SK-N-SH (cell line): ENCODE results near the gene LIN7C. TPM values are rescaled to one million over a fixed set of nuclear protein-coding genes. Genes with fewer than 3 reads are reported as not detected.

ENCODE experiments used
- CTCF ChIA-PET: fragments of 300-600, 350-600 bp; formaldehyde crosslinking; extraction: SDS; loops from one replicate; lab custom pipeline; 2021; lab: Yijun Ruan, JAX
- POLR2A ChIA-PET: fragments of 350-600 bp; sonication (Branson Sonifier 250); formaldehyde crosslinking; extraction: SDS; loops from one replicate; lab custom pipeline; 2020; ENCODE audit warnings: antibody characterized with exemption, inconsistent platforms; lab: Yijun Ruan, JAX
- DNase-seq: peaks from one replicate; pipeline ENCODE4 v3.0.0; 2012
- H2AFZ ChIP-seq: fragments of 200-600 bp; sonication (generic); 2 replicates; pipeline ENCODE4 v1.8.1; 2016; ENCODE audit warnings: antibody characterized with exemption, mild to moderate bottlenecking, low read depth
- H3F3A ChIP-seq: fragments of 200-600 bp; sonication (generic); replicated peaks from 2 replicates; pipeline ENCODE3; 2016; ENCODE audit warnings: antibody characterized with exemption, mild to moderate bottlenecking; ENCODE audit not compliant: insufficient read depth
- H3K27ac ChIP-seq, 2 experiments: fragments of 200-500 bp in 1 of 2; fragments of 200-600 bp in 1 of 2; sonication (Bioruptor generic) in 1 of 2; sonication (generic), shearing (Covaris generic) in 1 of 2; 2 replicates each; pipeline versions ENCODE4 v1.5.1 to v1.6.1; 2014 to 2016; ENCODE audit warnings: low read depth in 2 of 2, inconsistent platforms in 1 of 2, low read length in 1 of 2, mild to moderate bottlenecking in 1 of 2, mixed read lengths in 1 of 2
- H3K27me3 ChIP-seq: fragments of 200-600 bp; sonication (generic), shearing (Covaris generic); 2 replicates; pipeline ENCODE4 v1.6.1; 2016; ENCODE audit warnings: mixed run types; ENCODE audit not compliant: insufficient read depth
- H3K36me3 ChIP-seq, 2 experiments: fragments of 200-500 bp in 1 of 2; fragments of 200-600 bp in 1 of 2; sonication (Bioruptor generic) in 1 of 2; sonication (generic) in 1 of 2; replicated peaks in 1 of 2; 2 replicates each; pipeline versions ENCODE3 to v1.5.1; 2014 to 2016; ENCODE audit warnings: low read length in 1 of 2, mild to moderate bottlenecking in 1 of 2; ENCODE audit not compliant: insufficient read depth in 2 of 2, control insufficient read depth in 1 of 2
- H3K4me1 ChIP-seq, 2 experiments: fragments of 200-500 bp in 1 of 2; fragments of 200-600 bp in 1 of 2; sonication (Bioruptor generic) in 1 of 2; sonication (generic), shearing (Covaris generic) in 1 of 2; 2 replicates each; pipeline versions ENCODE4 v1.5.1 to v1.6.1; 2014 to 2016; ENCODE audit warnings: low read depth in 1 of 2, low read length in 1 of 2, mixed run types in 1 of 2; ENCODE audit not compliant: insufficient read depth in 2 of 2, control insufficient read depth in 1 of 2
- H3K4me2 ChIP-seq: fragments of 200-600 bp; sonication (generic), shearing (Covaris generic); 2 replicates; pipeline ENCODE4 v1.6.1; 2017; ENCODE audit warnings: mixed run types
- H3K4me3 ChIP-seq, 2 experiments: fragments of 200-500 bp in 1 of 2; fragments of 200-600 bp in 1 of 2; sonication (Bioruptor generic) in 1 of 2; sonication (generic), shearing (Covaris generic) in 1 of 2; 2 replicates each; pipeline versions ENCODE4 v1.5.1 to v1.8.1; 2014 to 2016; ENCODE audit warnings: low read depth in 2 of 2, inconsistent platforms in 1 of 2, low read length in 1 of 2, mild to moderate bottlenecking in 1 of 2, mixed read lengths in 1 of 2, moderate library complexity in 1 of 2
- H3K79me2 ChIP-seq: fragments of 200-600 bp; sonication (generic); 2 replicates; pipeline ENCODE4 v1.8.1; 2017; ENCODE audit warnings: mild to moderate bottlenecking; ENCODE audit not compliant: insufficient read depth
- H3K9ac ChIP-seq: fragments of 200-600 bp; sonication (generic); 2 replicates; pipeline ENCODE4 v1.6.1; 2017; ENCODE audit warnings: mixed run types
- H3K9me2 ChIP-seq: fragments of 200-600 bp; sonication (generic); 2 replicates; pipeline ENCODE4 v1.6.1; 2017; ENCODE audit warnings: mixed run types
- H3K9me3 ChIP-seq: fragments of 200-600 bp; sonication (generic); 2 replicates; pipeline ENCODE4 v1.6.1; 2017; ENCODE audit warnings: mixed run types, mild to moderate bottlenecking, moderate library complexity
- H4K20me1 ChIP-seq: fragments of 200-600 bp; sonication (generic); 2 replicates; pipeline ENCODE4 v1.6.1; 2017; ENCODE audit warnings: mild to moderate bottlenecking, mixed run types; ENCODE audit not compliant: insufficient read depth
- FOSL2 ChIP-seq: IDR thresholded peaks from 2 replicates; pipeline ENCODE4 v1.4.0; 2012; ENCODE audit warnings: low read depth, mild to moderate bottlenecking, moderate library complexity, borderline replicate concordance
- FOXJ3 ChIP-seq: sonication (generic); formaldehyde crosslinking; IDR thresholded peaks from 2 replicates; pipeline ENCODE4 v1.5.1; 2020; ENCODE audit warnings: mild to moderate bottlenecking, missing genetic modification reagents
- JUND ChIP-seq: IDR thresholded peaks from 2 replicates; pipeline ENCODE4 v1.4.0; 2012
- NFIC ChIP-seq: IDR thresholded peaks from 2 replicates; pipeline ENCODE4 v1.4.0; 2012; ENCODE audit warnings: borderline replicate concordance
- PBX3 ChIP-seq: IDR thresholded peaks from 2 replicates; pipeline ENCODE4; 2012
- RCOR1 ChIP-seq: fragments of 150-350 bp; IDR thresholded peaks from 2 replicates; pipeline ENCODE4 v1.6.1; 2017; ENCODE audit warnings: antibody characterized with exemption, low read length
- REST ChIP-seq: IDR thresholded peaks from 2 replicates; pipeline ENCODE4 v1.6.1; 2012; ENCODE audit warnings: mild to moderate bottlenecking, low read depth, low read length, moderate library complexity
- SMC3 ChIP-seq: IDR thresholded peaks from 2 replicates; pipeline ENCODE4 v1.6.1; 2012; ENCODE audit warnings: low read depth, low read length, improper control_type of control experiment
- TCF12 ChIP-seq: IDR thresholded peaks from 2 replicates; pipeline ENCODE4 v1.4.0; 2012
- TEAD4 ChIP-seq: IDR thresholded peaks from 2 replicates; pipeline ENCODE4 v1.4.0; 2012; ENCODE audit warnings: mild to moderate bottlenecking, borderline replicate concordance; ENCODE audit not compliant: insufficient read depth
- YY1 ChIP-seq: IDR thresholded peaks from 2 replicates; pipeline ENCODE4 v1.4.0; 2012; ENCODE audit warnings: low read depth, mild to moderate bottlenecking
- WGBS: methylation state at CpG from one replicate; pipeline ENCODE4 v1.1.6; 2017; ENCODE audit warnings: low lambda C conversion rate; 5-methylcytosine and 5-hydroxymethylcytosine counted together
- polyA plus RNA-seq, 3 experiments: library from polyadenylated mRNA; depleted of rRNA; stranded (reverse); fragments of >200 nt; gene quantifications; 2 replicates each; pipeline ENCODE4 v1.2.3, GENCODE V29; 2012
- TF ChIP-seq, protein P1 (sequence below): IDR thresholded peaks from 2 replicates; pipeline ENCODE4 v1.4.0; 2012; ENCODE audit warnings: low read depth, borderline replicate concordance

Gene LIN7C
- polyA plus RNA-seq, 1 of the 3 experiments (the other 2 are of a cell fraction): 7.3 TPM

- H3K79me2 ChIP-seq: peaks cover 20% of the 10 kb centered on the region
- ChIA-PET CTCF (interaction anchor here (0.6 to 2.0 kb wide), 2 partner anchors 29 to 30 kb away, joined by 4 to 8 read pairs; no protein-coding TSS in a partner anchor), POLR2A (no interaction called here)
- peaks cover 2 to 44% of the 10 kb centered on the region in 2 experiments; a peak in 3 of 4 replicates for H3K4me1 ChIP-seq
- no peaks in the 10 kb centered on the region for H3K36me3 ChIP-seq
- TF ChIP-seq NFIC (0 out of 2 replicates have a peak, but pooled peaks have one; percentile 6), TEAD4 (peak; percentile 10; the same call in 1 of the 2 replicates), REST (no peak), PBX3 (0 out of 2 replicates have a peak, but pooled peaks have one; percentile 26), YY1 (no peak), JUND (0 out of 2 replicates have a peak, but pooled peaks have one; percentile 35), RCOR1 (no peak), TCF12 (peak; percentile 70), FOSL2 (peak; percentile 65), FOXJ3 (CRISPR knock-in tag) (no peak), SMC3 (no peak)
- TF ChIP-seq, protein P1, sequence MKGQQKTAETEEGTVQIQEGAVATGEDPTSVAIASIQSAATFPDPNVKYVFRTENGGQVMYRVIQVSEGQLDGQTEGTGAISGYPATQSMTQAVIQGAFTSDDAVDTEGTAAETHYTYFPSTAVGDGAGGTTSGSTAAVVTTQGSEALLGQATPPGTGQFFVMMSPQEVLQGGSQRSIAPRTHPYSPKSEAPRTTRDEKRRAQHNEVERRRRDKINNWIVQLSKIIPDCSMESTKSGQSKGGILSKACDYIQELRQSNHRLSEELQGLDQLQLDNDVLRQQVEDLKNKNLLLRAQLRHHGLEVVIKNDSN: no peak
- H4K20me1 ChIP-seq: no peaks in the 10 kb centered on the region
- H3K9me2 ChIP-seq: no peaks in the 10 kb centered on the region
- peak overlapping the region; percentile 66 for H3K4me2 ChIP-seq
- no peaks in the 10 kb centered on the region for H3K27me3 ChIP-seq
- H3K9me3 ChIP-seq: no peaks in the 10 kb centered on the region
- H3K27ac ChIP-seq: peak overlapping the region; percentile 73 to 89
- H3K4me3 ChIP-seq: peak overlapping the region in 1 of 2 experiments; percentile 51; a peak in 2 of 4 replicates
- H2AFZ ChIP-seq: peak overlapping the region; percentile 76
- H3K9ac ChIP-seq: peak overlapping the region; percentile 54
- 3% methylated on average over 2 of the region's 2 CpGs for WGBS
- peaks cover 15% of the 10 kb centered on the region for H3F3A ChIP-seq
- no peak for DNase-seq
Measured at GRCh38 chr11:27456140-27456794, 50.3 kb downstream of the LIN7C start.
